Measurements from ENCODE around the gene TTC1. TPM values are rescaled to one million over a fixed set of nuclear protein-coding genes. Genes with fewer than 3 reads are reported as not detected.
"Not testable (repeated sequence)": the region's sequence is repeated elsewhere in the genome, so short reads cannot be mapped to it uniquely, and the experiment has no call there.

The TTC1 gene
- total RNA-seq, 2 donors from 2014 or later: 46.8 to 50.5 TPM

GRCh38 chr5:160057256-160057655, 48.3 kb downstream of the TTC1 start:
- H3K27ac Mint-ChIP-seq: no peak overlapping the region
- peaks cover 6 to 19% of the 10 kb centered on the region in 2 donors for H3K36me3 Mint-ChIP-seq (ENCODE audit: insufficient read depth in 2 of 2)
- H3K4me3 Mint-ChIP-seq: no peak overlapping the region
- DNase-seq (no peak), ATAC-seq (replicated peaks in 1 of 2) (no peak)
- no peaks in the 10 kb centered on the region for H3K4me1 Mint-ChIP-seq (ENCODE audit: low read depth)
- no peaks in the 10 kb centered on the region for H3K9me3 Mint-ChIP-seq
- no peaks in the 10 kb centered on the region for H3K27me3 Mint-ChIP-seq (ENCODE audit: low read depth)

GRCh38 chr5:160060001-160060400, 51.1 kb downstream of the TTC1 start:
- H3K27me3 Mint-ChIP-seq (ENCODE audit: low read depth): no peaks in the 10 kb centered on the region
- no peak for ATAC-seq (replicated peaks in 1 of 2)
- peaks cover 4 to 12% of the 10 kb centered on the region in 2 donors for H3K36me3 Mint-ChIP-seq (ENCODE audit: insufficient read depth in 2 of 2)
- no peaks in the 10 kb centered on the region for H3K9me3 Mint-ChIP-seq
- H3K27ac Mint-ChIP-seq: no peak overlapping the region
- no peaks in the 10 kb centered on the region for H3K4me1 Mint-ChIP-seq (ENCODE audit: low read depth)
- H3K4me3 Mint-ChIP-seq: no peak overlapping the region
- no peak for DNase-seq

GRCh38 chr5:160061770-160062169, 52.8 kb downstream of the TTC1 start:
- H3K4me1 Mint-ChIP-seq (ENCODE audit: low read depth): no peaks in the 10 kb centered on the region
- no peak for DNase-seq
- peaks cover 6 to 12% of the 10 kb centered on the region in 2 donors for H3K36me3 Mint-ChIP-seq (ENCODE audit: insufficient read depth in 2 of 2)
- no peak overlapping the region for H3K4me3 Mint-ChIP-seq
- no peaks in the 10 kb centered on the region for H3K27me3 Mint-ChIP-seq (ENCODE audit: low read depth)
- ATAC-seq (replicated peaks in 1 of 2): no peak
- no peak overlapping the region for H3K27ac Mint-ChIP-seq
- no peaks in the 10 kb centered on the region for H3K9me3 Mint-ChIP-seq

GRCh38 chr5:160064417-160064810, 55.5 kb downstream of the TTC1 start:
- H3K27ac Mint-ChIP-seq: no peak overlapping the region
- H3K4me1 Mint-ChIP-seq (ENCODE audit: low read depth): no peaks in the 10 kb centered on the region
- ATAC-seq (replicated peaks in 1 of 2) (no peak), DNase-seq (no peak)
- H3K36me3 Mint-ChIP-seq (ENCODE audit: insufficient read depth in 2 of 2): peaks cover 3 to 9% of the 10 kb centered on the region in 2 donors
- H3K27me3 Mint-ChIP-seq (ENCODE audit: low read depth): no peaks in the 10 kb centered on the region
- H3K9me3 Mint-ChIP-seq: no peaks in the 10 kb centered on the region
- no peak overlapping the region for H3K4me3 Mint-ChIP-seq

- Mint-ChIP-seq H3K27me3 (ENCODE audit: low read depth) (no peaks in the 10 kb centered on the region), H3K36me3 (ENCODE audit: insufficient read depth in 2 of 2) (peaks cover 3 to 7% of the 10 kb centered on the region in 2 donors), H3K9me3 (no peaks in the 10 kb centered on the region), H3K27ac (no peak overlapping the region), H3K4me1 (ENCODE audit: low read depth) (no peaks in the 10 kb centered on the region), H3K4me3 (no peak overlapping the region)
- ATAC-seq (replicated peaks in 1 of 2) (no peak), DNase-seq (no peak)
Observed at GRCh38 chr5:160064995-160065614, 56.2 kb downstream of the TTC1 start.

GRCh38 chr5:160069120-160069519, 60.2 kb downstream of the TTC1 start:
- H3K36me3 Mint-ChIP-seq (ENCODE audit: insufficient read depth in 2 of 2); H3K4me1 Mint-ChIP-seq (ENCODE audit: low read depth); H3K27me3 Mint-ChIP-seq (ENCODE audit: low read depth); H3K4me3 Mint-ChIP-seq; H3K9me3 Mint-ChIP-seq; DNase-seq; H3K27ac Mint-ChIP-seq; ATAC-seq (replicated peaks in 1 of 2): not testable (repeated sequence)

- no peak for DNase-seq
- H3K27me3 Mint-ChIP-seq (ENCODE audit: low read depth): no peaks in the 10 kb centered on the region
- no peaks in the 10 kb centered on the region for H3K36me3 Mint-ChIP-seq (ENCODE audit: insufficient read depth in 2 of 2)
- H3K9me3 Mint-ChIP-seq: no peaks in the 10 kb centered on the region
- ATAC-seq (replicated peaks in 1 of 2): no peak
- no peak overlapping the region for H3K4me3 Mint-ChIP-seq
- H3K4me1 Mint-ChIP-seq (ENCODE audit: low read depth): peaks cover 5% of the 10 kb centered on the region
- H3K27ac Mint-ChIP-seq: no peak overlapping the region
Observed at GRCh38 chr5:160071516-160071915, 62.6 kb downstream of the TTC1 start.

GRCh38 chr5:160071916-160072315, 63.0 kb downstream of the TTC1 start:
- no peaks in the 10 kb centered on the region for H3K27me3 Mint-ChIP-seq (ENCODE audit: low read depth)
- ATAC-seq (replicated peaks in 1 of 2): no peak

GRCh38 chr5:160075073-160075472, 66.1 kb downstream of the TTC1 start:
- Mint-ChIP-seq H3K27ac (no peak overlapping the region), H3K4me1 (ENCODE audit: low read depth) (peaks cover 5% of the 10 kb centered on the region), H3K27me3 (ENCODE audit: low read depth) (no peaks in the 10 kb centered on the region), H3K9me3 (no peaks in the 10 kb centered on the region), H3K4me3 (no peak overlapping the region), H3K36me3 (ENCODE audit: insufficient read depth in 2 of 2) (peaks cover 0 to 2% of the 10 kb centered on the region in 2 donors)
- ATAC-seq (replicated peaks in 1 of 2) (no peak), DNase-seq (no peak)

More at GRCh38 chr5:160071916-160072315, 63.0 kb downstream of the TTC1 start:
- Mint-ChIP-seq H3K36me3 (ENCODE audit: insufficient read depth in 2 of 2) (no peaks in the 10 kb centered on the region), H3K4me3 (no peak overlapping the region), H3K27ac (no peak overlapping the region), H3K4me1 (ENCODE audit: low read depth) (peaks cover 5% of the 10 kb centered on the region), H3K9me3 (no peaks in the 10 kb centered on the region)
- no peak for DNase-seq

GRCh38 chr5:160076997-160077396, 68.1 kb downstream of the TTC1 start:
- ATAC-seq (replicated peaks in 1 of 2): no peak
- Mint-ChIP-seq H3K4me3 (no peak overlapping the region), H3K36me3 (ENCODE audit: insufficient read depth in 2 of 2) (peaks cover 0 to 2% of the 10 kb centered on the region in 2 donors), H3K9me3 (no peaks in the 10 kb centered on the region), H3K27me3 (ENCODE audit: low read depth) (no peaks in the 10 kb centered on the region), H3K27ac (no peak overlapping the region), H3K4me1 (ENCODE audit: low read depth) (peaks cover under 1% of the 10 kb centered on the region)
- no peak for DNase-seq

- no peaks in the 10 kb centered on the region for H3K27me3 Mint-ChIP-seq (ENCODE audit: low read depth)
- no peaks in the 10 kb centered on the region for H3K4me1 Mint-ChIP-seq (ENCODE audit: low read depth)
- no peaks in the 10 kb centered on the region for H3K9me3 Mint-ChIP-seq
- ATAC-seq (replicated peaks in 1 of 2): no peak
- peaks cover 0 to 2% of the 10 kb centered on the region in 2 donors for H3K36me3 Mint-ChIP-seq (ENCODE audit: insufficient read depth in 2 of 2)
- H3K27ac Mint-ChIP-seq: no peak overlapping the region
- DNase-seq: no peak
- no peak overlapping the region for H3K4me3 Mint-ChIP-seq
Observed at GRCh38 chr5:160079753-160080152, 70.8 kb downstream of the TTC1 start.

- no peak for DNase-seq
- no peaks in the 10 kb centered on the region for H3K9me3 Mint-ChIP-seq
- peaks cover 0 to 2% of the 10 kb centered on the region in 2 donors for H3K36me3 Mint-ChIP-seq (ENCODE audit: insufficient read depth in 2 of 2)
- H3K4me1 Mint-ChIP-seq (ENCODE audit: low read depth): no peaks in the 10 kb centered on the region
- H3K4me3 Mint-ChIP-seq: no peak overlapping the region
- H3K27me3 Mint-ChIP-seq (ENCODE audit: low read depth): no peaks in the 10 kb centered on the region
- H3K27ac Mint-ChIP-seq: no peak overlapping the region
- no peak for ATAC-seq (replicated peaks in 1 of 2)
Observed at GRCh38 chr5:160081495-160081894, 72.6 kb downstream of the TTC1 start.

- DNase-seq (no peak), ATAC-seq (replicated peaks in 1 of 2) (no peak)
- H3K4me1 Mint-ChIP-seq (ENCODE audit: low read depth): no peaks in the 10 kb centered on the region
- H3K9me3 Mint-ChIP-seq: no peaks in the 10 kb centered on the region
- peaks cover 0 to 2% of the 10 kb centered on the region in 2 donors for H3K36me3 Mint-ChIP-seq (ENCODE audit: insufficient read depth in 2 of 2)
- H3K4me3 Mint-ChIP-seq: no peak overlapping the region
- H3K27ac Mint-ChIP-seq: no peak overlapping the region
- H3K27me3 Mint-ChIP-seq (ENCODE audit: low read depth): no peaks in the 10 kb centered on the region
Observed at GRCh38 chr5:160082614-160083500, 73.9 kb downstream of the TTC1 start.

Data from activated T-cell treated with anti-CD3 and anti-CD28 coated beads, Interleukin-2, amount 50 U/mL, for 72 hours (primary cell).